HEK293 (cell line): Measurements from ENCODE around the gene MMRN2.

ENCODE experiments used
- KLF16 ChIP-seq: fragments of 450-650 bp; formaldehyde crosslinking; IDR thresholded peaks from 2 replicates; pipeline ENCODE4 v1.5.1; 2017; ENCODE audit warnings: missing biosample characterization, missing genetic modification characterization
- PBX3 ChIP-seq: sonication (generic); formaldehyde crosslinking; IDR thresholded peaks from 2 replicates; pipeline ENCODE4 v1.8.1; 2022; ENCODE audit warnings: mild to moderate bottlenecking, moderate library complexity, missing genetic modification reagents
- YY1 ChIP-seq: fragments of 450-650 bp; formaldehyde crosslinking; IDR thresholded peaks from 2 replicates; pipeline ENCODE4 v1.5.1; 2018; ENCODE audit warnings: missing biosample characterization, missing genetic modification characterization
- ZNF18 ChIP-seq: fragments of 450-650 bp; formaldehyde crosslinking; IDR thresholded peaks from 2 replicates; pipeline ENCODE4 v1.5.1; 2016; ENCODE audit warnings: missing biosample characterization, missing genetic modification characterization
- ZNF184 ChIP-seq: fragments of 450-650 bp; IDR thresholded peaks from 2 replicates; pipeline ENCODE4 v1.5.1; 2018; ENCODE audit warnings: missing biosample characterization, mild to moderate bottlenecking, missing genetic modification characterization
- ZNF302 ChIP-seq: fragments of 450-650 bp; formaldehyde crosslinking; IDR thresholded peaks from 2 replicates; pipeline ENCODE4 v1.5.1; 2016; ENCODE audit warnings: missing biosample characterization, missing genetic modification characterization, low read depth
- ZNF362 ChIP-seq: fragments of 450-650 bp; formaldehyde crosslinking; IDR thresholded peaks from 2 replicates; pipeline ENCODE4 v1.5.1; 2016; ENCODE audit warnings: missing biosample characterization, missing genetic modification characterization
- ZNF561 ChIP-seq: fragments of 450-650 bp; IDR thresholded peaks from 2 replicates; pipeline ENCODE4 v1.5.1; 2018; ENCODE audit warnings: missing biosample characterization, missing genetic modification characterization, borderline replicate concordance
- TF ChIP-seq, protein P1 (sequence below): fragments of 450-650 bp; formaldehyde crosslinking; IDR thresholded peaks from 2 replicates; pipeline ENCODE4 v1.5.1; 2016; ENCODE audit warnings: missing biosample characterization, missing genetic modification characterization
- TF ChIP-seq, protein P2 (sequence below): fragments of 450-650 bp; formaldehyde crosslinking; IDR thresholded peaks from 2 replicates; pipeline ENCODE4 v1.5.1; 2016; ENCODE audit warnings: missing biosample characterization, missing genetic modification characterization, low read depth
- TF ChIP-seq, protein P3 (sequence below): fragments of 450-650 bp; IDR thresholded peaks from 2 replicates; pipeline ENCODE4 v1.5.1; 2018; ENCODE audit warnings: missing biosample characterization, missing genetic modification characterization
- TF ChIP-seq, protein P4 (sequence below): fragments of 450-650 bp; formaldehyde crosslinking; IDR thresholded peaks from 2 replicates; pipeline ENCODE4; 2016; ENCODE audit warnings: missing biosample characterization, missing genetic modification characterization

GRCh38 chr10:86943316-86944030, 13.9 kb downstream of the MMRN2 start:
- TF ChIP-seq, protein P1, sequence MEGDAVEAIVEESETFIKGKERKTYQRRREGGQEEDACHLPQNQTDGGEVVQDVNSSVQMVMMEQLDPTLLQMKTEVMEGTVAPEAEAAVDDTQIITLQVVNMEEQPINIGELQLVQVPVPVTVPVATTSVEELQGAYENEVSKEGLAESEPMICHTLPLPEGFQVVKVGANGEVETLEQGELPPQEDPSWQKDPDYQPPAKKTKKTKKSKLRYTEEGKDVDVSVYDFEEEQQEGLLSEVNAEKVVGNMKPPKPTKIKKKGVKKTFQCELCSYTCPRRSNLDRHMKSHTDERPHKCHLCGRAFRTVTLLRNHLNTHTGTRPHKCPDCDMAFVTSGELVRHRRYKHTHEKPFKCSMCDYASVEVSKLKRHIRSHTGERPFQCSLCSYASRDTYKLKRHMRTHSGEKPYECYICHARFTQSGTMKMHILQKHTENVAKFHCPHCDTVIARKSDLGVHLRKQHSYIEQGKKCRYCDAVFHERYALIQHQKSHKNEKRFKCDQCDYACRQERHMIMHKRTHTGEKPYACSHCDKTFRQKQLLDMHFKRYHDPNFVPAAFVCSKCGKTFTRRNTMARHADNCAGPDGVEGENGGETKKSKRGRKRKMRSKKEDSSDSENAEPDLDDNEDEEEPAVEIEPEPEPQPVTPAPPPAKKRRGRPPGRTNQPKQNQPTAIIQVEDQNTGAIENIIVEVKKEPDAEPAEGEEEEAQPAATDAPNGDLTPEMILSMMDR (tag by site-specific recombination): no peak
- TF ChIP-seq YY1 (tag by site-specific recombination): no peak
- no peak for TF ChIP-seq PBX3 (CRISPR knock-in tag)
- no peak for TF ChIP-seq KLF16 (tag by site-specific recombination)
- no peak for TF ChIP-seq ZNF302
- TF ChIP-seq, protein P2, sequence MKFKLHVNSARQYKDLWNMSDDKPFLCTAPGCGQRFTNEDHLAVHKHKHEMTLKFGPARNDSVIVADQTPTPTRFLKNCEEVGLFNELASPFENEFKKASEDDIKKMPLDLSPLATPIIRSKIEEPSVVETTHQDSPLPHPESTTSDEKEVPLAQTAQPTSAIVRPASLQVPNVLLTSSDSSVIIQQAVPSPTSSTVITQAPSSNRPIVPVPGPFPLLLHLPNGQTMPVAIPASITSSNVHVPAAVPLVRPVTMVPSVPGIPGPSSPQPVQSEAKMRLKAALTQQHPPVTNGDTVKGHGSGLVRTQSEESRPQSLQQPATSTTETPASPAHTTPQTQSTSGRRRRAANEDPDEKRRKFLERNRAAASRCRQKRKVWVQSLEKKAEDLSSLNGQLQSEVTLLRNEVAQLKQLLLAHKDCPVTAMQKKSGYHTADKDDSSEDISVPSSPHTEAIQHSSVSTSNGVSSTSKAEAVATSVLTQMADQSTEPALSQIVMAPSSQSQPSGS (tag by site-specific recombination): no peak
- TF ChIP-seq, protein P3, sequence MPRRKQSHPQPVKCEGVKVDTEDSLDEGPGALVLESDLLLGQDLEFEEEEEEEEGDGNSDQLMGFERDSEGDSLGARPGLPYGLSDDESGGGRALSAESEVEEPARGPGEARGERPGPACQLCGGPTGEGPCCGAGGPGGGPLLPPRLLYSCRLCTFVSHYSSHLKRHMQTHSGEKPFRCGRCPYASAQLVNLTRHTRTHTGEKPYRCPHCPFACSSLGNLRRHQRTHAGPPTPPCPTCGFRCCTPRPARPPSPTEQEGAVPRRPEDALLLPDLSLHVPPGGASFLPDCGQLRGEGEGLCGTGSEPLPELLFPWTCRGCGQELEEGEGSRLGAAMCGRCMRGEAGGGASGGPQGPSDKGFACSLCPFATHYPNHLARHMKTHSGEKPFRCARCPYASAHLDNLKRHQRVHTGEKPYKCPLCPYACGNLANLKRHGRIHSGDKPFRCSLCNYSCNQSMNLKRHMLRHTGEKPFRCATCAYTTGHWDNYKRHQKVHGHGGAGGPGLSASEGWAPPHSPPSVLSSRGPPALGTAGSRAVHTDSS (tag by site-specific recombination): no peak
- no peak for TF ChIP-seq ZNF561 (tag by site-specific recombination)
- TF ChIP-seq, protein P4, sequence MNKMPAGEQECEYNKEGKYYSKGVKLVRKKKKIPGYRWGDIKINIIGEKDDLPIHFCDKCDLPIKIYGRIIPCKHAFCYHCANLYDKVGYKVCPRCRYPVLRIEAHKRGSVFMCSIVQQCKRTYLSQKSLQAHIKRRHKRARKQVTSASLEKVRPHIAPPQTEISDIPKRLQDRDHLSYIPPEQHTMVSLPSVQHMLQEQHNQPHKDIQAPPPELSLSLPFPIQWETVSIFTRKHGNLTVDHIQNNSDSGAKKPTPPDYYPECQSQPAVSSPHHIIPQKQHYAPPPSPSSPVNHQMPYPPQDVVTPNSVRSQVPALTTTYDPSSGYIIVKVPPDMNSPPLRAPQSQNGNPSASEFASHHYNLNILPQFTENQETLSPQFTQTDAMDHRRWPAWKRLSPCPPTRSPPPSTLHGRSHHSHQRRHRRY (tag by site-specific recombination): no peak
- TF ChIP-seq ZNF18 (tag by site-specific recombination): no peak
- TF ChIP-seq ZNF362 (tag by site-specific recombination): no peak
- no peak for TF ChIP-seq ZNF184
